ENCODE measurements around the gene WBP4.
"Not testable (repeated sequence)": the region's sequence is repeated elsewhere in the genome, so short reads cannot be mapped to it uniquely, and the experiment has no call there.

The WBP4 gene

DNA sequence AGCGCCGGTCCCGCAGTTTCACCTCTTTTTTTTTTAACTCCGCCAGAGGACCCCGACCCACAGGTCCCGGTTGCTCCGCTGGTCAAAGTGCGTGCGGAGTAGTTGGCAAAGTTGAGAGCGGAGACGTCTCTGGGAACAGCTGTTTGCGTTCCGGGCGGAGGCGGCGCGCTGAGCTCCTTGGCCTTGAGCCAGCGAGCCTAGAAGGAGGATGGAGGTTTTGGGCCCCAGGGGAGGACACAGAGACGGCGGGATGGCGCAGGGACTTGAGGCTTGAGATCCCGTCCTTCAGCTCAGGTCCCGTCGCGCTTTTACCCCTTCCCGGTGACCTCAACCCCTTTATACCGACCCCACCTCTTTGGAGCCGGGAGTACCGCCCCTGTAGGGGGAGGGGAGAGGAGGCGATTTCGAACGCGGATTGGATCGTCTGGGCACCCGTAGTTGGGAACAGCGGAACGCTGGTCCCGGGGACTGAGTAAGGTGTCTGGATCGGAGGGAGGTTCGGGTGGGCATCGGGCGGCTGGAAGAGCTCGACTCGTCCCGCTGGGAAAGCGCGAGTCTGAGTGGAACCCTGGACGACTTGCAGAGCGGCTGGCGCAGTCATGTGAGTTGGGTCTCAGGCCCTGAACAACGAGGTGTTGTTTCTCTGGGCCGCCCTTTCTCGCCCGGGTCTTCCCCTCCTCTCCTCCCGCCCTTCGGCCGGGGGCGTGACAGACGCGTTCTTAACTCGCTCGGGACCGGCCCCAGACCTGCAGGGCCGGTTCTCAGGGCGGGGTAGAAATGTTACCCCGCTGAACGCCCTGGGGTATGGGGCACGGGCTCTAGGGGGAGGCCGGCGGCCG lies at the start of gene WBP4:
WBP4 (plus strand) TSS at position 435 of the 839 bp plus-strand sequence; CDS start at position 600, 165 bp downstream.
- H3K4me3 ChIP-seq (ENCODE audit: low read depth, low read length) = peak within 1 kb of the TSS; percentile 88
- DNase-seq (ENCODE audit: low read depth) = peak; percentile 85

DNA sequence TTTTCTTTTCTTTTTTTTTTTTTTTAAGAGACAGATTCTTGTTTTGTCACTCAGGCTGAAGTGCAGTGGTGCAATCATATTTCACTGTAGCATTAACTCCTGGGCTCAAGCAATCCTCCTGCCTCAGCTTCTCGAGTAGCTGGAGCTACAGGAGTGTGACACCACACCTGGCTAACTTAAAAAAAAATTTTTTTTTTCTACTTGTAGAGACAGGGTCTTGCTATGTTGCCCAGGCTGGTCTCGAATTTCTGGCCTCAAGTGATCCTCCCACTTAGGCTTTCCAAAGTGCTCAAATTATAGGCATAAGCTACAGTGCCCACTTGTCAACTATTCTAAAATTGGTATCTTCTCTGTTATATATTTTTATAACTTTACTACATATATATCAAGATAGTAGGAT lies 48.8 kb upstream of the WBP4 start:
- no peak overlapping the region for H3K4me3 ChIP-seq (ENCODE audit: low read depth, low read length)
- DNase-seq (ENCODE audit: low read depth) = no peak

- no peak overlapping the region for H3K4me3 ChIP-seq (ENCODE audit: low read depth, low read length)
- no peak for DNase-seq (ENCODE audit: low read depth)
These were observed 47.5 kb upstream of the WBP4 start for GRCh38 chr13:41013835-41014234.

DNA sequence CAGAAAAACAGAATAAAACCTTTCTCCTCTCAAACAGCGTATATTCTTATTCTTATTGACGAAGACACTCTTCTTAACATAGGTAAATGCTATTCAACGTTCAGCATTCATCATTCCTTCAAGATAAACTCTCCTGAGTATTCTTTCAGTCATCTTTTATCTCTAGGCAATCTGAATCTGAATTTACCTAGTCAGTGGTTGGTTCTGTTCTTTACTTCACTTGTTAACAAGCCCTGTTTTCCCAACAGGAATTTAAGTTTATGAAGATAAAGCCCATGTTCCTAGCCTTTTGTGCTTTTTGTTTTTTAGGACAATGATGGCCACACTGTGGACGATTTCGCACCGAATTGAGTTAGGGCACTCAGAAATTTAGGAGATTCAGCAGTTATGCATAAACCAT lies 45.4 kb upstream of the WBP4 start:
- no peak overlapping the region for H3K4me3 ChIP-seq (ENCODE audit: low read depth, low read length)
- DNase-seq (ENCODE audit: low read depth) = no peak

- no peak for DNase-seq (ENCODE audit: low read depth)
- H3K4me3 ChIP-seq (ENCODE audit: low read depth, low read length) = no peak overlapping the region
These were observed 44.1 kb upstream of the WBP4 start for GRCh38 chr13:41017159-41017558.

DNA sequence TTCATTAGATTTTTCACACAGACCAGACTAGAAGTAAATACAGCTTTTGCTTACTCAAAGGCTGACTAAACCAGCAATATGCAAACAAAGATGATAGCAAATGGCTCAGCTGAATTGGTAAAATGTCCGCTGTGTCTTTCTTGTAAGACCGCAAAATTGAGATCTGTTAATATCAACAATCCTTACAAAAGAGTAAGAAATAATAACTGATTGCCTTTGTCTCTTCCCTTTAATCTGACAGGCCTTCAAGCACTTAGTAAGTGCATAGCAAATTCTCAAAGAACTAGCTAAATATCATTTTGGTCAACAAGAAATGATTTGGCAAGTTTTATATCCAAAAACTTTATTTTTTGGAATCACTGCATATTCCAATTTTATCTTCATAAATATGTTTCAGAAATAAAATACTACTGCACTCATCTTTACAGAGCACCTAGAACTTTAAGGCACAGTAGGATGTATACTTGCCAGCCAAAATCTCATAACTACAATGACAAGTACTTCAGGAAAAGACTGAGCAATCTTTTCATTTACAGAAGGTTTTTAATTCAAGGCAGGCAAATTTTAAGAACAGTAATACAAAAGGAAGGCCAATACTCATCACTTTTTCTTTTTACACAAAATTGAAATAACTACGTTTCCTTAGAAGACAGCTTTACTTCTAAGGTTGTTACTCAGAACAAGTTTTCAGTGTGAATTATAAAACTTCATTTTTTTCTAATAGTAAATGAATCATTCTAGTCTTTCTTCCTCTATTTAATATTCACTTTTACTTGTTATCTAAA lies 43.3 kb upstream of the WBP4 start:
- no peak for DNase-seq (ENCODE audit: low read depth)
- H3K4me3 ChIP-seq (ENCODE audit: low read depth, low read length) = no peak overlapping the region

GRCh38 chr13:41018602-41018948 lies 42.7 kb upstream of the WBP4 start:
- no peak overlapping the region for H3K4me3 ChIP-seq (ENCODE audit: low read depth, low read length)
- DNase-seq (ENCODE audit: low read depth) = no peak

GRCh38 chr13:41019011-41019487 lies 42.3 kb upstream of the WBP4 start, which contains the start of gene ELF1:
Gene ELF1, minus strand, starts transcription at chr13:41019316. Its CDS starts 37,262 bp downstream, at chr13:40982054.
- H3K4me3 ChIP-seq (ENCODE audit: low read depth, low read length) = no peak within 1 kb of the TSS
- peak; percentile 14 for DNase-seq (ENCODE audit: low read depth)

DNA sequence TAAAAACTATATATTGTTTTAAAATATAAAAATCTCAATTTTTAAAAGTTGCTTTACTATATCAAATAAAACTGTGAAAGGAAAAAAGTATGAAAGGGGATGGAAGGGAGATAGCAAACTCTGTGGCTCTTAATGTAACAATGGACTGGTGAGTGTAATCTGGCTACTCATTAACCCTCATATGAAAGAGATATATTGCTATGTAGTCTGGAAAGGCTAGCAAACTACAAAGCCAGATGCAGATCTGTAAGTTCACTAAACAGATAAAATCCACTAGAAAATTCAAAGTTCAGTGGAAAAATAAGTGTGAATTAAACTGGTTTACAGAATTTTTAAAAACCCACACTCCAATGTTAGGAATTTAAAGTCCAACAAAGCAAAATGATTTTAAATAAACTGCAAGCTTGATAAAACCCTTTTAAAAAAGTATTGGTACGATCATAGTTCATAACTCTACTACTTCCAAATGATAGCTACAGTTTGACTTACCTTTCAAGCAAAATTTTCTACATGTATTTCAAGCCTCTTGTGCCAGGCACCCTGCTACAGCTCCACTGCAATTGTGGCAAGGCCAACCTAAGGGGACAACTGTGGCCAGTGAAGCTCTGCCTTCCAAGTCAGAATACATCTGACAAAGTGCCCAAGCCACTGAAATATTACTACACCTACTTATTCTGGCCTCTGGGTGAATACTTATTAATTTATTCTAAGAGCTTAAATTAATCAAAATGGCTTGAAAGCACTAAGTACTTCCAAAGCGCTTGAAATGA lies 41.5 kb upstream of the WBP4 start:
- no peak overlapping the region for H3K4me3 ChIP-seq (ENCODE audit: low read depth, low read length)
- no peak for DNase-seq (ENCODE audit: low read depth)

DNA sequence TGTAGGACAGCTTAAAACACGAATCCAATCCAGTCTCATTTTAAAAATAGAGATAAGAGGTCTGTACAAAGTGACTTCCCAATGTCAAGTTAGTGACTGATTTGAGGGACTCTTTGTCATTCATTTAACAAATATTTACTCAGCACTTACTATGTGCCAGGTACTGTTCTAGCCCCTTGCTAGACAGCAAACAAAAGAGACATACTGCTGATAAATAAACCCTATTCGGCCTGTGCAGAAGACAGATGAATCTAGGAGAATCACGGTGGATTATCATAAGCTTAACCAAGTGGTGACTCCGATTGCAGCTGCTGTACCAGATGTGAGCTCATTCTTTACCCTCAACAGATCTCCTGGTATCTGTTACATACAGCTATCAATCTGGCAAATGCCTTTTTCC lies 35.8 kb upstream of the WBP4 start:
- DNase-seq (ENCODE audit: low read depth) = no peak
- no peak overlapping the region for H3K4me3 ChIP-seq (ENCODE audit: low read depth, low read length)

DNA sequence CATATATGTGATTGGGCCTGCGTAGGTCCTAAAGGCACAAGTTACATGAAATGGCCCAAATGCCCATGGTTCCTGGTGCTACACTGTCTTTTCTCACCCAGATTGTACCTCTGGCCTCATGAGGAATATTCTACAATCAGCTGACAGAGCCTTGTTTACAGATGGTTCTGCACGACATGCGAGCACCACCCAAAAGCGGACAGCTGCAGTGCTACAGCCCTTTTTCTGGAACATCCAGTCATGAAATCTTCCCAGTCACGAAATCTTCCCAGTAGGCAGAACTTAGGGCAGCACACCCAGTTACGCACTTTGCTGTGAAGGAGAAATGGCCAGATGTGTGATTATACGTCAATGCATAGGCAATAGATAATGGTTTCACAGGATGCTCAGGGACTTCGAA lies 34.5 kb upstream of the WBP4 start:
- H3K4me3 ChIP-seq (ENCODE audit: low read depth, low read length) = no peak overlapping the region
- DNase-seq (ENCODE audit: low read depth) = no peak

DNA sequence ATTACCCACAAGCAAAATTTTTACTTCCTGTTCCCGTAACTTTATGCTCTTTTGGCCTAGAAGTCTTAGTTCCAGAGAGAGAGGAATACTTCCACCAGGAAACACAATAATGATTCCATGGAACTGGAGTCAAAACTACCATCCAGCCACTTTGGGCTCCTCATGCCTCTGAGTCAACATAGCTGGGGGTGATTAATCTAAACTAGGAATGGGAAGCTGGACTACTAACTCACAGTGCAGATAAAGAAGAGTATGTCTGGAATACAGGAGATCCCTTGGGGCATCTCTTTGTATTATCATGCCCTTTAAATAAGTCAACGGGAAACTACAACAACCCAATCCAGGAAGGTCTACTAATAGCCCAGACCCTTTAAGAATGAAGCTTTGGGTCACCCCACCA lies 33.3 kb upstream of the WBP4 start:
- DNase-seq (ENCODE audit: low read depth) = no peak
- H3K4me3 ChIP-seq (ENCODE audit: low read depth, low read length) = no peak overlapping the region

DNA sequence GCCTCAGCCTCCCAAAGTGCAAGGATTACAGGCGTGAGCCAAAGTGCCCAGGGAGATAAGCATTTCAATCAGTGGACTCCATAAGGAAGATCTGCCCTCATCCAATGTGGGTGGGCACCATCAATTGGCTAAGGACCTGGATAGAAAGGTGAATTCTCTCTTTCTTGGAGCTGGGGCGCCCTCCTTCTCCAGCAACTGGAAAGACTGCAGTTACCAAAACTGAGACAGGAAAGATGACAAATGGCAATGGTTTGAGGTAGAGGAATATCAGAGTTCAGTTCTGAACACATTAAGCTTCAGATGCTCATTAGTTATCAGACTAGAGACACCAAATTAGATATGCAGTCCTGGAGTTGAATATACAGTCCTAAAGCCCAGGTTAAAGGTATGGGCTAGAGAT lies 31.7 kb upstream of the WBP4 start:
- DNase-seq (ENCODE audit: low read depth) = no peak
- no peak overlapping the region for H3K4me3 ChIP-seq (ENCODE audit: low read depth, low read length)

DNA sequence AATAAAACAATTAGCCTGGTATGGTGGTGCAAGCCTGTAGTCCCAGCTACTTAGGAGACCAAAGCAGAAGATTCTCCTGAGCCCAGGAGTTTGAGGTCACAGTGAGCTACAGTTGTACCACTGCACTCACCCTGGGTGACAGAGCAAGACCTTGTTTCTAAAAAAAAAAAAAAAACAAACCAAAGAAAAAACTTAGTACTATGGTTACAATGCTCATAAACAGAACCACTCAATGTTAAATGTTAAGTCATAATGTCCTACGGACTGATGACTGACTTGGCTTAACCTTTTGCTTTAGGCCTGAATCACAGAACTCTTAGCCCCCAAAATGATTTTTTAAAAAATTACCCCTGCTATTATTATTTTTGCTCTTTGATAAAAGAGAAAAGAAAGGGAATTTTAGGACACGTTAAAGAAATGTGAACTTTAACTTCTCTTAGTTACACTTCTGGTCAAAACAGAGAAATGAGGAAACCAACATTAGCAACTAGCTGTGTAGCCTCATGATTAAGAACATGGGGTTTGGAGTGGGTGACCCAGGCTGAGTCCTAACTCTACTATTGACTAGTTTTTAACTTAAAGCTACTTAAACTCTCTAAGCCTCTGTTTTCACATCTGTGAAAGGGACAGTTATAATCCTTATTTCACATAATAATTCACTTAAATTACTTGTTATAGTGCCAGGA lies 28.5 kb upstream of the WBP4 start:
- H3K4me3 ChIP-seq (ENCODE audit: low read depth, low read length) = no peak overlapping the region
- DNase-seq (ENCODE audit: low read depth) = no peak

GRCh38 chr13:41034382-41034781 lies 26.9 kb upstream of the WBP4 start:
- DNase-seq (ENCODE audit: low read depth) = no peak
- no peak overlapping the region for H3K4me3 ChIP-seq (ENCODE audit: low read depth, low read length)

- DNase-seq (ENCODE audit: low read depth) = no peak
- H3K4me3 ChIP-seq (ENCODE audit: low read depth, low read length) = no peak overlapping the region
These were observed 26.4 kb upstream of the WBP4 start for GRCh38 chr13:41034881-41035280.

DNA sequence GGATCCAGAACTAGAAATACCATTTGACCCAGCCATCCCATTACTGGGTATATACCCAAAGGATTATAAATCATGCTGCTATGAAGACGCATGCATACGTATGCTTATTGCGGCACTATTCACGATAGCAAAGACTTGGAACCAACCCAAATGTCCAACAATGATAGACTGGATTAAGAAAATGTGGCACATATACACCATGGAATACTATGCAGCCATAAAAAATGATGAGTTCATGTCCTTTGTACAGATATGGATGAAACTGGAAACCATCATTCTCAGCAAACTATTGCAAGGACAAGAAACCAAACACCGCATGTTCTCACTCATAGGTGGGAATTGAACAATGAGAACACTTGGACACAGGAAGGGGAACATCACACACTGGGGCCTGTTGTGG lies 24.8 kb upstream of the WBP4 start:
- H3K4me3 ChIP-seq (ENCODE audit: low read depth, low read length); DNase-seq (ENCODE audit: low read depth): not testable (repeated sequence)

DNA sequence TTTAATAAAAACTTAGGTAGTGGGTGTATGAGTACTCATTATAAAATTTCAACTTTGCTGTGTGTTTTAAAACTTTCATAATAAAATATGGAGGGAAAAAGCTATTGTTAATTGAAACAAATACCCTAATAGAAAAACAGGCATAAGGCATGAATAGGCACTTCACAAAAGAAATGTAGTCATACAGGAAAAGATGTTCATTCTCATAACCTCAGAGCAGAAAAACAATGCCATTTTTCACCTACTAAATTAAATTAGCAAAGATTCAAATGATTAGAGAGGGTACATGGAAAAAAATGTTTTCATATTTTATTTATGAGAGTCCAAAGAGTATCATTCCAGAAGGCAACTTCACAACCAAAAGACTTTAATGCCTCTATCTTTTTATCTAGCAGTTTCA lies 21.6 kb upstream of the WBP4 start:
- DNase-seq (ENCODE audit: low read depth) = no peak
- H3K4me3 ChIP-seq (ENCODE audit: low read depth, low read length) = no peak overlapping the region

DNA sequence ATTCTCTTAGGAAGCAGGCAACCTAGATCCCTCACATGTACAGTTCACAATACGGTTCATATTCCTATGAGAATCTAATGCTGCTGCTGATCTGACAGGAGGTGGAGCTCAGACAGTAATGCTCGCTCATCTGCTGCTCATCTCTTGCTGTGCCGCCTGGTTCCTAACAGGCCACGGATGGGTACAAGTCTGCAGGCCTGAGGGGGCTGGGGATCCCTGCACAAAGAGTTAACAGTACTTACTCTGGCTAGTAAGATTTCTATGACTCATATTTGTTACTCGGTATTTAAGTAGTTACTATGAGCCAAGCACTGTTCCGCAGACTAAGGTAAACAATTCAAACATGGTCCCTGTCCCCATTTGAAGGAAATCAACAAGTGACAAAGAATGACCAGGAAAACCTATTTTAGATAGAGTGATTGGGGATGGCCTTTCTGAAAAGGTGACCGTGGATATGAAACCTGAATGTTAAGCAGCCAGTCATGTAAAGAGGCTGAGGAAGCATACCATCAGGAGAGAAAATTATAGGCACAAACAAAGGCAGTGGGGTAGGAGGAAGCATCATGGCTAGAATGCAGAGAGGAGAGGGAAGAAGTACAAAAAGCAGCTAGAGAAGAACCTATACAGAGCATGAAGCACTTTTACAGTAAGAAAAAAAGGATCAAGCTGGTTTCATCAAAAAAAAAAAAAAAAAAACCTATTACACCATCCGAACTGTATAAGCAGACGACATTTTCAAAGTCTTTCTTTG lies 20.6 kb upstream of the WBP4 start:
- no peak overlapping the region for H3K4me3 ChIP-seq (ENCODE audit: low read depth, low read length)
- DNase-seq (ENCODE audit: low read depth) = no peak

Data from skeletal muscle cell (primary cell).